ENCODE data around the gene MROH2A. TPM values are rescaled to one million over a fixed set of nuclear protein-coding genes. Genes with fewer than 3 reads are reported as not detected.

Gene MROH2A
- total RNA-seq, 4 donors from 2014 or later = not detected

GRCh38 chr2:233828546-233829192 lies 50.5 kb downstream of the MROH2A start:
- intact Hi-C loops (cut with DNase I) = no loop called here
- peaks cover 0 to 6% (median 0%) of the 10 kb centered on the region in 4 donors for H3K27me3 ChIP-seq
- TF ChIP-seq POLR2AphosphoS5 (IDR thresholded peaks at IDR 0.05) (no peak), CTCF (IDR thresholded peaks at IDR 0.05) (no peak), POLR2A (IDR thresholded peaks at IDR 0.05; ENCODE audit: low read depth) (no peak), EP300 (IDR thresholded peaks at IDR 0.05) (no peak)

GRCh38 chr2:233829193-233830110 lies 51.3 kb downstream of the MROH2A start:
- 88% methylated on average over 7 of the region's 15 CpGs for WGBS
- no peak for DNase-seq (ENCODE audit: extremely low spot score)
- Histone ChIP-seq H3K4me3 (no peak overlapping the region), H3K4me1 (peaks cover 0 to 10% (median 8%) of the 10 kb centered on the region in 4 donors), H3K27me3 (peaks cover 0 to 6% (median 0%) of the 10 kb centered on the region in 4 donors), H3K27ac (replicated peaks in 1 of 4) (no peak overlapping the region), H3K36me3 (no peaks in the 10 kb centered on the region), H3K9me3 (no peaks in the 10 kb centered on the region)
- TF ChIP-seq POLR2A (IDR thresholded peaks at IDR 0.05; ENCODE audit: low read depth) = no peak
- TF ChIP-seq POLR2AphosphoS5 (IDR thresholded peaks at IDR 0.05) = no peak
- no peak for TF ChIP-seq CTCF (IDR thresholded peaks at IDR 0.05)
- TF ChIP-seq EP300 (IDR thresholded peaks at IDR 0.05) = no peak
- intact Hi-C loops (cut with DNase I) = no loop called here

More at GRCh38 chr2:233828546-233829192, 50.5 kb downstream of the MROH2A start:
- Histone ChIP-seq H3K4me1 (peaks cover 0 to 10% (median 8%) of the 10 kb centered on the region in 4 donors), H3K27ac (replicated peaks in 1 of 4) (no peak overlapping the region), H3K9me3 (no peaks in the 10 kb centered on the region), H3K4me3 (no peak overlapping the region), H3K36me3 (no peaks in the 10 kb centered on the region)
- WGBS = 76% methylated on average over 12 of the region's 24 CpGs
- DNase-seq (ENCODE audit: extremely low spot score) = no peak

DNA sequence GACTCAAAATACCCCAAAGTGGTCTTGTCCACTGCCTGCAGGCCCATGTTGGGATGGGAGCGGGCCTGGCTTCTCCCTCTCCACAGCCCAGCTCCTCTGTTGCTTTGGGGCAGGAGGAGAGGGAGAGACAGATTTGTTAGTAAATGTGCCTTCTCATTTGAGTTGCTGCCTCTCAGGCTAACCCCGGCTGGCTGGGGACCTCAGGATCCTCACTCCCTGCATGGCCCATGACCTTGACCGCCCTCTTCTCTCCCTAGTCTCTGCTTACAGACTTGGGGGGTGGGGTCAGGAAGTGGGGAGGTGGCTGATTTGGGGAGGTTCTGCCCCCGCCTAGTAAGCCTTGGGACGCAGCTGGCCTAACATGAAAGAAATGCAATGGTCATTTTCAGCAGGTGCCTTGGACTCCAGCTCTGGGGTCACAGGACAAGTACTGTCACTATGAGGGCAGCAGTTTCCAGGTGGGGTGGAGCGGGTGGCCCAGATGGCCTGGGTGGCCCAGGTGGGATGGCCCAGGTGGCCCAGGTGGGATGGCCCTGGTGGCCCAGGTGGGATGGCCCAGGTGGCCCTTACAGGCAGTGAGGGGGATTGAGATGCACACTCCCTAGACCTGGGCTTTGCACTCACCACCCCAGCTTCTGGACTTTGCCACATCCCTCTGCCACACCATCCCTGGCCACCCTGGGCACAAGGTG lies 52.1 kb downstream of the MROH2A start:
- intact Hi-C loops (cut with DNase I) = no loop called here
- WGBS = 100% methylated on average over 6 of the region's 6 CpGs
- DNase-seq (ENCODE audit: extremely low spot score) = no peak

More for the DNA sequence above, 52.1 kb downstream of the MROH2A start:
- Histone ChIP-seq H3K4me1 (peaks cover 0 to 10% (median 8%) of the 10 kb centered on the region in 4 donors), H3K4me3 (no peak overlapping the region), H3K27me3 (peaks cover 0 to 6% (median 0%) of the 10 kb centered on the region in 4 donors), H3K9me3 (no peaks in the 10 kb centered on the region), H3K36me3 (no peaks in the 10 kb centered on the region), H3K27ac (replicated peaks in 1 of 4) (no peak overlapping the region)
- TF ChIP-seq POLR2AphosphoS5 (IDR thresholded peaks at IDR 0.05) (no peak), EP300 (IDR thresholded peaks at IDR 0.05) (no peak), CTCF (IDR thresholded peaks at IDR 0.05) (no peak), POLR2A (IDR thresholded peaks at IDR 0.05; ENCODE audit: low read depth) (no peak)
